ENCODE measurements around the gene LRCH4.
A peak's percentile ranks its signal among the peaks of the same experiment; 100 is the strongest.

LRCH4 gene

DNA sequence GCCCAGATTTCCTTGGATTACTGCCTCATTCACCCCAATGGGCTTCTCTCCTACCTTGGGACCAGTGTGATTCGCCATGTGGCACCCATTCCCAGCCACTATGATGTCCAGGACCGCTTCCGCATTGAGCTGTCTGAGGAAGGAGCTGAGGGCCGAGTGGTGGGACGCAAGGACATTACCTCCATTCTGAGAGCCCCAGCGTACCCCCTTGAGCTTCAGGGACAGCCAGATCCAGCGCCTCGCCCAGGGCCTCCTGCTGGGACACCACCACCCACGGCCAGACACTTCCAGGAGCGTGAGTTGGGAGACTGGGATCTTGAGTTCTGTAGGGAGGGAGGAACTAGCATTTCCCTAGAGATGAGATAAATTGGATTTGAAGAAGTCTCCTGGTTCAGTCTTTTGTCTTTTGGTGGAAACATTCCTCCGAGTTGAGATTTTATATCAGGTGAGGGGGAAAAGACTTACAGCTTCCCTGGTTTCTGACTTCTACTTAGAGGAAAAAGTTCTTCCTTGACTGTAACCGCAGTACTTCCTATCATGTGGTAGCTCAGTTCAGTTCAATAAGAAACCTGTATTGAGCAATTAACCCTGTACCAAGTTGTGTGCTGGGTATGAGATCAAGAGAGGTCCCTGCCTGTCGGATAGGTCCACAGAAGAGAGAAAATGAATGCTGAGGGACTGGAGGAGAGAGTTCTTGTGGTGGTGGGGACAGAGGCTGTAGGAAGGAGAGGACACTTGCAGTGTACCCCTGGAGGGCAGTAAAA lies 27.7 kb upstream of the LRCH4 start:
- no peak for DNase-seq
- Mint-ChIP-seq H3K36me3 (ENCODE audit: low read depth) (peaks cover 2% of the 10 kb centered on the region), H3K4me3 (peak overlapping the region; percentile 97), H3K4me1 (ENCODE audit: low read depth) (peaks cover 22% of the 10 kb centered on the region), H3K9me3 (no peaks in the 10 kb centered on the region), H3K27ac (no peak overlapping the region), H3K27me3 (no peaks in the 10 kb centered on the region)

- H3K36me3 Mint-ChIP-seq (ENCODE audit: low read depth) = peaks cover 2% of the 10 kb centered on the region
- peaks cover 22% of the 10 kb centered on the region for H3K4me1 Mint-ChIP-seq (ENCODE audit: low read depth)
- no peaks in the 10 kb centered on the region for H3K27me3 Mint-ChIP-seq
- no peak overlapping the region for H3K27ac Mint-ChIP-seq
- H3K9me3 Mint-ChIP-seq = no peaks in the 10 kb centered on the region
- peak overlapping the region; percentile 97 for H3K4me3 Mint-ChIP-seq
- DNase-seq = peak; percentile 45
Measured at GRCh38 chr7:100612730-100613390, 26.9 kb upstream of the LRCH4 start.

DNA sequence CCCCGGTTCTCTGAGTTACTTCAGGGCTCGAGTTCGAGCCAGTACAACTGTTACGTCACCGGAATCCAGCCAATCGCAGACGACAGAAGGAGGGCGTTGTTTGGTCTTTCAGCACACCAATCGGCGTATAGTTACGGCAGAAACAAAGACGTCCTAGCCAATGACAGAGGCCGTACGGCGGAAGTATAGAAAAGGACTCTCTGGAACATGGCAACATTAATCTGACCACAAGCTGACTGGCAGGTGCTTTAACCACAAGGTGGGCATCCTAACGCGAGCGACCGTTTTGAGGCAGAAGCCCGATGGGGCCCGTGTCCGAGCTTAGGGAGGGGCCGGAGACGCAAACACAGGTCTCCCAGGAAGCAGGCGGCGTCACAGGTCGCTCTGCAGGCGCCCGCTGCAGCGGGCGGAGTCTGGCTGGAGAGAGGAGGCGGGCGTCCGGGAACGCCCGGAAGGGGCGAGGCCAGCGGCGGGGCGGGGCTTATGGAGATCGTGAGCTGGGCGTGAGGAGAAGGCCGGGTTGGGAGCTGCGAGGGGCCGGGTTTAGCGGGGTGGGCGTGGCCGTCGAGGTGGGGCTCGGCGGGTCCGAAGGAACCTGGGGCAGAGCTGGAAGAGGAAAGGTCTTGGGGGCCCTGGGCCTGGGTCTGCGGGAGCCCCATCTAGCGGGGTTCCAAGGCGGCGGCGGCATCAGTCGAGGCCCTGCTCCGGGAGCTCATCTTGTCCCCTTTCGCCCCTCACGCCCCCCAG lies 26.2 kb upstream of the LRCH4 start, which contains the start of gene MOSPD3:
TSS of gene MOSPD3 (plus strand) at position 558 of the 747 bp plus-strand sequence. CDS start 252 bp downstream, outside the sequence.
- H3K36me3 Mint-ChIP-seq (ENCODE audit: low read depth) = peaks cover 2% of the 10 kb centered on the region
- peak within 1 kb of the TSS; percentile 97 for H3K4me3 Mint-ChIP-seq
- peak within 1 kb of the TSS; percentile 100 for H3K27ac Mint-ChIP-seq
- H3K9me3 Mint-ChIP-seq = no peaks in the 10 kb centered on the region
- H3K4me1 Mint-ChIP-seq (ENCODE audit: low read depth) = peaks cover 22% of the 10 kb centered on the region
- peak; percentile 99 for DNase-seq
- no peaks in the 10 kb centered on the region for H3K27me3 Mint-ChIP-seq

DNA sequence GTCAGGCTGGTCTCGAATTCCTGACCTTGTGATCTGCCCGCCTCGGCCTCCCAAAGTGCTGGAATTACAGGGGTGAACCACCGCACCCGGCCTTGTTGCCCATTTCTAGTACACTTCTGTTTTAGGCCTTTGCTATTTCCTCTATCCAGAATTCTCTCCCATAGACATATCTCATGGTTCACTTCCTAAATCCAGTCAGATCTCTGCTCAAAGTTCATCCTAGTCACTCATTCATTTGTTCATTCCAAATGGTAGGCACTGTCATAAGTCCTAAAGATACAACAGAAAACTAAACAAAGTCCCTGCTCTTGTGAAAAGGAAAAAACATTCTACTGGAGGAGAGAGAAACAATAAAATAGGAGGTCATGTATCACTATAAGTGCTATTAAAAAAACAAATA lies 24.0 kb upstream of the LRCH4 start:
- Mint-ChIP-seq H3K27me3 (no peaks in the 10 kb centered on the region), H3K36me3 (ENCODE audit: low read depth) (peaks cover 2% of the 10 kb centered on the region), H3K9me3 (no peaks in the 10 kb centered on the region), H3K4me1 (ENCODE audit: low read depth) (peaks cover 32% of the 10 kb centered on the region), H3K27ac (no peak overlapping the region), H3K4me3 (no peak overlapping the region)
- DNase-seq = no peak

GRCh38 chr7:100607111-100607510 lies 21.2 kb upstream of the LRCH4 start:
- DNase-seq = no peak
- Mint-ChIP-seq H3K4me1 (ENCODE audit: low read depth) (peaks cover 27% of the 10 kb centered on the region), H3K4me3 (no peak overlapping the region), H3K27me3 (no peaks in the 10 kb centered on the region), H3K27ac (no peak overlapping the region), H3K9me3 (no peaks in the 10 kb centered on the region), H3K36me3 (ENCODE audit: low read depth) (peaks cover 1% of the 10 kb centered on the region)

GRCh38 chr7:100606313-100606712 lies 20.4 kb upstream of the LRCH4 start:
- Mint-ChIP-seq H3K36me3 (ENCODE audit: low read depth) (no peaks in the 10 kb centered on the region), H3K9me3 (no peaks in the 10 kb centered on the region), H3K27ac (no peak overlapping the region), H3K4me1 (ENCODE audit: low read depth) (peaks cover 25% of the 10 kb centered on the region), H3K27me3 (no peaks in the 10 kb centered on the region), H3K4me3 (no peak overlapping the region)
- no peak for DNase-seq

GRCh38 chr7:100604976-100605911 lies 19.3 kb upstream of the LRCH4 start:
- H3K27ac Mint-ChIP-seq = peak overlapping the region; percentile 47
- no peaks in the 10 kb centered on the region for H3K36me3 Mint-ChIP-seq (ENCODE audit: low read depth)

DNA sequence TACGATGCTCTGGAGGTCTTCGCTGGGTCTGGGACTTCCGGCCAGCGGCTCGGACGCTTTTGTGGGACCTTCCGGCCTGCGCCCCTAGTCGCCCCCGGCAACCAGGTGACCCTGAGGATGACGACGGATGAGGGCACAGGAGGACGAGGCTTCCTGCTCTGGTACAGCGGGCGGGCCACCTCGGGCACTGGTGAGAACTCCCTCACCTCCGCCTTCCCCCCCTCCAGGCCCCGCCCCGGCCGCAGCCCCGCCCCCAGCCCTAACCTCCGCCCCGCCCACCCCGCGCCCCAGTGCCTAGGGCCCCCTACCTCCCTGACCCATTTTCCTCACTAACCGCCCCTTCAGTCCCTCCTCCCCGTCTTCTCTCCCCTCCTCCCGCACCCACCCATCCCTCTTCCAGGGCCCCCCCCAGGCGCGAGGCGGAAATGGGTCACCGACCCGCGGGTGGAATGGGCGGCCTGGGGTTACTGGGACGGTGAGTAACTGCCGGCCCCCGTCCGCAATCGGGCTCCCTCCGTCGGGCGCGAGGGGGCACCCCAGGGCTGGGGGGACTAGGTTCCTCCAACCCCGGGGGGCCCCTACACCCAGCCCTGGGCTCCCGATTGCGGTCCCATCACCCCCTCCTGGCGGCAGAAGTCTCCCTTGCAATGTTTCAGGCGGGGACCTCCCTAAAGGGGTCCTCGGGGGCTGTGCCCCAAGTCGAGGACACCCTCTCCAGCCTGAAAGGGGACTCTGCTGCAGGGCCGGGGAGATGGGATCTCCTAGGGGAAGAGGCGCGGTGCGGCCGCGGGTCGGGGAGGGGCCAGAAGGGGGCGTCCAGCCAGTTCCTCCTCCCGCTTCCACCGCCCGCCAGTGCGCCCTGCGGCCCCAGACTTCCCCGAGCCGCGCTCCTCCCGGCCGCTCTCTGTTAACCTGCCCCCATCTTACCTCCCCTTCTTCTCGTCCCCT lies 18.4 kb upstream of the LRCH4 start:
- H3K9me3 Mint-ChIP-seq = no peaks in the 10 kb centered on the region
- H3K36me3 Mint-ChIP-seq (ENCODE audit: low read depth) = no peaks in the 10 kb centered on the region
- no peaks in the 10 kb centered on the region for H3K27me3 Mint-ChIP-seq
- peak overlapping the region; percentile 76 for H3K4me3 Mint-ChIP-seq
- H3K27ac Mint-ChIP-seq = peak overlapping the region; percentile 77
- peaks cover 22% of the 10 kb centered on the region for H3K4me1 Mint-ChIP-seq (ENCODE audit: low read depth)
- DNase-seq = peak; percentile 87

More at GRCh38 chr7:100604976-100605911, 19.3 kb upstream of the LRCH4 start:
- H3K4me3 Mint-ChIP-seq = peak overlapping the region; percentile 76
- DNase-seq = peak; percentile 61
- H3K27me3 Mint-ChIP-seq = no peaks in the 10 kb centered on the region
- no peaks in the 10 kb centered on the region for H3K9me3 Mint-ChIP-seq
- peaks cover 22% of the 10 kb centered on the region for H3K4me1 Mint-ChIP-seq (ENCODE audit: low read depth)

- Mint-ChIP-seq H3K27ac (peak overlapping the region; percentile 77), H3K9me3 (no peaks in the 10 kb centered on the region), H3K4me3 (peak overlapping the region; percentile 76), H3K36me3 (ENCODE audit: low read depth) (no peaks in the 10 kb centered on the region), H3K27me3 (no peaks in the 10 kb centered on the region), H3K4me1 (ENCODE audit: low read depth) (peaks cover 22% of the 10 kb centered on the region)
- DNase-seq = no peak
Measured at GRCh38 chr7:100603726-100604027, 17.7 kb upstream of the LRCH4 start.

DNA sequence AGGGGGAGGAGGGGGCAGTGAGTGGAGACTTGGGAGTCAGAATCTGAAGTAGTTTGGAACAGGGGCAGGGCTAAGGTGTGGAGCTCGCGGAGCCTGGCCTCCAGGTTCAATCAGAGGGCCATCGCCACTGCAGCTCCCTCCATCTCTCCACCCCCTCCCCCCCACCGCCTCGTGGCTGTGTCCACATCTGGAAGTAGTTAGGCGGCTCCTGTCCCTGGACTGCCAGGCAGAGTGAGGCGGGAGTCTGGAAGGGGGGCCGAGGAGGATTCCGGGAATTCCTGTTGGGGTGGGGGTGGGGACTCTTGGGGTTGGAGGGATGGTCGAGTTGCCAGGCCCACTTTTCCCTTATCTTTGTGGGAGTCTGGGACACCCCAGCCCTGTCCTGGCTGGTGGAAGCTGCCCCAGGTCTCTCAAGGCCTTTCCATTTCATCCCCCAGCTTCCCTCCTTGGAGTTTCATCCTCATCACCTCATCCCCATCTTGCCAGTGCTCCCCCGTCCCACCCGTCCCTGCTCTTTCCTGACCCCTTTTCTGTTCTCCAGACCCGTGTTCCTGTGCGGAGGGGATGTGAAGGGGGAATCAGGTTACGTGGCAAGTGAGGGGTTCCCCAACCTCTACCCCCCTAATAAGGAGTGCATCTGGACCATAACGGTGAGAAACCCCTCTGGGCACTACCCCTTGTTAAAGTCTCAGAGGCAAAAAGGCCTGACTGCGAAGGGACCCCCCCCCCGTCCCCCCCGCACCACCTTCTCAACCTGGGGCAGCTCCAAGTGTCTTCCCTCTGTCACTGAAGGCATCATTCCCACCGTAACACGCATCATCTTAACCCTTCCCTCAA lies 17.2 kb upstream of the LRCH4 start:
- no peak for DNase-seq
- peaks cover 25% of the 10 kb centered on the region for H3K4me1 Mint-ChIP-seq (ENCODE audit: low read depth)
- no peaks in the 10 kb centered on the region for H3K9me3 Mint-ChIP-seq
- H3K27me3 Mint-ChIP-seq = no peaks in the 10 kb centered on the region
- no peaks in the 10 kb centered on the region for H3K36me3 Mint-ChIP-seq (ENCODE audit: low read depth)
- H3K27ac Mint-ChIP-seq = no peak overlapping the region
- peak overlapping the region; percentile 76 for H3K4me3 Mint-ChIP-seq

DNA sequence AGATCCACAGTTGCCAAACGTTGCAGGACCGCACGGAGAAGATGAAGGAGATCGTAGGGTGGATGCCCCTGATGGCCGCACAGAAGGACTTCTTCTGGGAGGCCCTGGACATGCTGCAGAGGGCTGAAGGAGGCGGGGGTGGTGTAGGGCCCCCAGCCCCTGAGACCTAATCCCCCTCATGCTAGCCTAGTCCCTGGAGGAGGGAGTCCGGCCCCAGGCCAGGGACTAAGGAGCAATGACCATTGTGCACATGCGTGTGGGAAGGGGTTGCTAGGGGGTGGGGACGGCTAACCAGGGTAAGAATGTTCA lies 14.8 kb upstream of the LRCH4 start:
- no peaks in the 10 kb centered on the region for H3K9me3 Mint-ChIP-seq
- no peak for DNase-seq
- peaks cover 22% of the 10 kb centered on the region for H3K4me1 Mint-ChIP-seq (ENCODE audit: low read depth)
- H3K4me3 Mint-ChIP-seq = no peak overlapping the region
- H3K36me3 Mint-ChIP-seq (ENCODE audit: low read depth) = no peaks in the 10 kb centered on the region
- no peak overlapping the region for H3K27ac Mint-ChIP-seq
- H3K27me3 Mint-ChIP-seq = no peaks in the 10 kb centered on the region

DNA sequence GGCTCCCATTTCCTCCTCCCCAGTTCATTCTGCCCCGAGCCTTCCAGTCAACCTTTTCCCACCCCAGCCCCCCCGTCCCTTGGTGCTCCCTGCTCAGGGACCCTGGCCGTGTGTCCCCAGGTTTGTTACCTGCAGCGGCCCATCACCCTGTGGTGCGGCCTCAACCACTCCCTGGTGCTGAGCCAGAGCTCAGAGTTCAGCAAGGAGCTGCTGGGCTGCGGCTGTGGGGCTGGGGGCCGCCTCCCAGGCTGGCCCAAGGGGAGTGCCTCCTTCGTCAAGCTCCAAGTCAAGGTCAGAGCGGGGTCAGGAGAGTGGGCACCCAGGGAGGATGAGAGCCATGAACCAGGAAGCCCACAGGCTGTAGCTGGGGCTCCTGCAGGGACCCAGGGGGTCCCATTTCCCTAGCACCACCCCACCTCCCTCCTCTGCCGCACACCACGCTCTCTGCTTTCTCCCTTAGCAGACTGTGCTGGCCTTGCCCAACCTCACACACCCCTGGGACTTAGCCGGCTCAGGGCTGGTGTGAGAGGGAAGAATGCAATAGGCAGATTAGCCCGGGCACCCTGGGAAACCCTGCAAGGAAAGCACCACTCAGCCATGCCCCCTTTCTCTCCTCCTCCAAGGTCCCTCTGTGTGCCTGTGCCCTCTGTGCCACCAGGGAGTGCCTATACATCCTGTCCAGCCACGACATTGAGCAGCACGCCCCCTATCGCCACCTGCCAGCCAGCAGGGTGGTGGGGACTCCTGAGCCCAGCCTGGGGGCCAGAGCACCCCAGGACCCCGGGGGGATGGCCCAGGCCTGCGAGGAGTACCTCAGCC lies 14.2 kb upstream of the LRCH4 start:
- no peaks in the 10 kb centered on the region for H3K36me3 Mint-ChIP-seq (ENCODE audit: low read depth)
- no peak overlapping the region for H3K4me3 Mint-ChIP-seq
- DNase-seq = no peak
- no peaks in the 10 kb centered on the region for H3K27me3 Mint-ChIP-seq
- peaks cover 17% of the 10 kb centered on the region for H3K4me1 Mint-ChIP-seq (ENCODE audit: low read depth)
- no peak overlapping the region for H3K27ac Mint-ChIP-seq
- no peaks in the 10 kb centered on the region for H3K9me3 Mint-ChIP-seq
